GM18867 (cell line): ENCODE results near the gene CLDN24.

Experiments
- ATAC-seq: cut with Tn5 transposase; IDR thresholded peaks from one replicate; pipeline ENCODE4 v1.9.1; 2021; ENCODE audit warnings: mild to moderate bottlenecking, moderate library complexity; ENCODE audit not compliant: unreplicated experiment

The CLDN24 gene

GRCh38 chr4:183286590-183287308 is 35.5 kb downstream of the CLDN24 start:
- ATAC-seq: peak; percentile 19

DNA sequence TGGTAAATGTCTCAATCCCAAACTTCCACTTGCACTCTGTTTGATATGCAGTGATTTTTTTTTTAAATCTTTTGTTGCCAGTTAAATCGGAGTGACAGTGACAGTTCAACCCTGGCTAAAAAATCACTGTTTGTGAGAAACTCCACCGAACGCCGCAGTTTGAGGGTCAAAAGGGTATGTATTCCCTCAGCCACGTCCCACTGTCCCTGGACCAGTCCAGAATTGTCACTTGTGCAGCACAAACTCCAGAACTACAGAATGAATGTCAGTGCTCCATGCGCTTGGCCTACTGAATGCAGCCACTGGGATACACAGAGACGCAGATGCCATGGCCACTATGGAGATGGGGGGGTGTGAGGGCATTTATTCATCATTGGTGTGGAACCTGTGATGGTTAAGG is 36.3 kb downstream of the CLDN24 start:
- ATAC-seq: no peak

DNA sequence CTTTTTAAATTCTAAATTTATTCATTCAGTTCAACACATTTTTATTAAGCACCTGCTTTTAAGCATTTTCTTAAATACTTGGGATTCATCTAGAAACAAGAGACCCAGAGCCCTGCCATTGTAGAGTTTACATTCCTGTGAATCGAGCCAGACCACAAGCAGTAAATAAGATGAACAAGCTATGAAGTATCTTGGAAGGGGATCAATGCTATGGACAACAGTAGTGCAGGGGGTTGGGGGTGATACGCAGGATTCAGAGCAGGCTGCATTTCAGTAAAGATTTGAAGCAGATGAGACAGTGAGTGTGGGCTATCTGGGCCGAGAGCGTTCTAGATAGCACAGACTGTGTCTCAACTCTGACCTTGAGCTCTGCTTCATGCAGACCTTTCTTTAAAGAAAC is 37.3 kb downstream of the CLDN24 start:
- ATAC-seq: no peak

GRCh38 chr4:183284258-183284785 is 37.9 kb downstream of the CLDN24 start:
- no peak for ATAC-seq

DNA sequence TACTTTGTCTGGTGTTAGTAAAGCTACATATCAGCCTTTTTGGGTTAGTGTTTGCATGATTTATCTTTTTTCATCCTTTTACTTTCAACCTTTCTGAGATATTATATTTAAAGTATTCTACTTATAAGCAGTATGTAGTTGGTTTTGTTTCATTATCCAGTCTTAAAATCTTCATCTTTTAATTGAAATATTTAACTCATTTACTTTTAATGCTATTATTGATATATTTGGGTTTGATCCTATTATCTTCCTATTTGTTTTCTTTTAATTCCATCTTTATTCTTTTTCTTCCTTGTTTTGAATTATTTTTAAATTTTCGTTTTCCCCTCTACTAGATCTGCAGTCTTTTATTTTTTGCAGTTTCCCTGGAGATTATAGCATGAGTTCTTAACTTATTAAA is 46.1 kb downstream of the CLDN24 start:
- ATAC-seq: no peak

DNA sequence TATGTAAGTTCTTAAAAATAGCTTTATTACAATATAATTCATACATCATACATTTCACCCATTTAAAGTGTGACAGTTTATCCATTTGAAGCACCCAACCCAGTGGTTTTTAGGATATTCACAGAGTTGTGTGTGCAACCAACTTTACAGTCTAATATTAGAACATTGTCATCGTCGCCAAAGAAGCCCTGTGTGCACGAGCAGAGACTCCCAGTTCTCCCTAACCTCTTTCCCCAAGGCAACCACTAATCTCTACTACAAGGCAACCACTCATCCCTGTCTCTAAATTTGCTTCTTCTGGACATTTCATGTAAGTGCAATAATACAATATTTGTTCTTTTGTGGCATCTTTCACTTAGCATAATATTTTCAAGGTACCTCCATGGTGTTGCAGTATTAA is 49.8 kb downstream of the CLDN24 start:
- no peak for ATAC-seq
